Measurements from ENCODE around the gene COG3. TPM values are rescaled to one million over a fixed set of nuclear protein-coding genes. Genes with fewer than 3 reads are reported as not detected.

Gene COG3
- total and polyA plus RNA-seq, 10 donors = 12.3 to 99.2 (median 32.5) TPM

DNA sequence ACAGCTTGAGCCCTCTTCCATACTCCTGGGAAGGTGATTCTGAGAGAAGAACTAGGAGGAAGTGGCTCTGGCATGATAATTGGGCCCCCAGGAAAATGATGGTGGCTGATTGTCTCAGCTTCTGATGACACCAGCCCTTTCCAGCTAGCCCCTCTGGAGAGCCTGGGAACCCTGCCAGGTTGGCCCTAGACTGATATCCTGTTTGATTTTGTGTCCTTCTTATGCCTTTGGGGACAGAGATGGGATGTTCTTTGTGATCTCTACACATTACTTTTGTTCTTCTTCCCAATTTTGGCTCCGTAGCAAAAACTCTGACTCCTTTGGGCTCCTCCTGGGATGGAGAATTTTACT, 111.1 kb downstream of the COG3 start:
- intact Hi-C loops (cut with DNase I; ENCODE audit: low total_unique reads) = no loop called here
- H3K4me1 ChIP-seq = no peaks in the 10 kb centered on the region
- H3K9me3 ChIP-seq = no peaks in the 10 kb centered on the region
- WGBS, 5 donors = 73 to 94% (median 77%) methylated on average over 1 of the region's 1 CpG
- H3K27ac ChIP-seq = no peak overlapping the region
- peaks cover 0 to 19% (median 0%) of the 10 kb centered on the region in 7 donors for H3K27me3 ChIP-seq (replicated peaks in 1 of 7)
- no peak overlapping the region for H3K4me3 ChIP-seq
- TF ChIP-seq, protein P1, sequence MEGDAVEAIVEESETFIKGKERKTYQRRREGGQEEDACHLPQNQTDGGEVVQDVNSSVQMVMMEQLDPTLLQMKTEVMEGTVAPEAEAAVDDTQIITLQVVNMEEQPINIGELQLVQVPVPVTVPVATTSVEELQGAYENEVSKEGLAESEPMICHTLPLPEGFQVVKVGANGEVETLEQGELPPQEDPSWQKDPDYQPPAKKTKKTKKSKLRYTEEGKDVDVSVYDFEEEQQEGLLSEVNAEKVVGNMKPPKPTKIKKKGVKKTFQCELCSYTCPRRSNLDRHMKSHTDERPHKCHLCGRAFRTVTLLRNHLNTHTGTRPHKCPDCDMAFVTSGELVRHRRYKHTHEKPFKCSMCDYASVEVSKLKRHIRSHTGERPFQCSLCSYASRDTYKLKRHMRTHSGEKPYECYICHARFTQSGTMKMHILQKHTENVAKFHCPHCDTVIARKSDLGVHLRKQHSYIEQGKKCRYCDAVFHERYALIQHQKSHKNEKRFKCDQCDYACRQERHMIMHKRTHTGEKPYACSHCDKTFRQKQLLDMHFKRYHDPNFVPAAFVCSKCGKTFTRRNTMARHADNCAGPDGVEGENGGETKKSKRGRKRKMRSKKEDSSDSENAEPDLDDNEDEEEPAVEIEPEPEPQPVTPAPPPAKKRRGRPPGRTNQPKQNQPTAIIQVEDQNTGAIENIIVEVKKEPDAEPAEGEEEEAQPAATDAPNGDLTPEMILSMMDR (IDR thresholded peaks at IDR 0.05 in 8 of 11, conservative IDR thresholded peaks at IDR 0.05 in 3 of 11) = no peak
- no peak for TF ChIP-seq POLR2AphosphoS5 (IDR thresholded peaks at IDR 0.05)
- no peak for TF ChIP-seq POLR2A (IDR thresholded peaks at IDR 0.05)
- no peak for DNase-seq
- no peaks in the 10 kb centered on the region for H3K36me3 ChIP-seq

DNA sequence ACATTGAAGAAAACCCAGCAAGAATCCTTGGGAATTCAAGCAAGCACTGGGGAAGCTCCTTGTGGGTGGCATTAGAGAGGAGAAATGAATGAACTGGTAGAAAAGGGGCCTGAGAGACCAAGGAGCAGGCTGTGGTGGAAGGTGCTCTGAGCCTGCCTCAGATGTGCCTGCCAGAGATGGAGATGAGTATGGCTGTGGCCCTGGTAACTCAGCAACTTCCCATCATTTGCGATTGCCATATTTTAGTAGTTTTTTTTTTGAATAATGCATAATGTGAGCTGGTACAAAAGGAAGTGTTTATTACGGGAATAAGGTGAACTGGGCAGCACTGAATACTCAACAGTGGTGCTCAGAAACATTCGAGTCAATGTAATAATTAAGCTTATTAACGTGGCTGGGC, 111.7 kb downstream of the COG3 start:
- TF ChIP-seq, protein P1 (IDR thresholded peaks at IDR 0.05 in 8 of 11, conservative IDR thresholded peaks at IDR 0.05 in 3 of 11) = no peak
- no peak for TF ChIP-seq POLR2AphosphoS5 (IDR thresholded peaks at IDR 0.05)
- no peak for TF ChIP-seq POLR2A (IDR thresholded peaks at IDR 0.05)
- DNase-seq = no peak
- peaks cover 0 to 16% (median 0%) of the 10 kb centered on the region in 7 donors for H3K27me3 ChIP-seq (replicated peaks in 1 of 7)
- no peaks in the 10 kb centered on the region for H3K36me3 ChIP-seq
- H3K4me3 ChIP-seq = no peak overlapping the region
- H3K4me1 ChIP-seq = no peaks in the 10 kb centered on the region
- no peak overlapping the region for H3K27ac ChIP-seq
- intact Hi-C loops (cut with DNase I; ENCODE audit: low total_unique reads) = no loop called here
- no peaks in the 10 kb centered on the region for H3K9me3 ChIP-seq
- WGBS, 5 donors = 76 to 91% (median 88%) methylated on average over 4 of the region's 4 CpGs

DNA sequence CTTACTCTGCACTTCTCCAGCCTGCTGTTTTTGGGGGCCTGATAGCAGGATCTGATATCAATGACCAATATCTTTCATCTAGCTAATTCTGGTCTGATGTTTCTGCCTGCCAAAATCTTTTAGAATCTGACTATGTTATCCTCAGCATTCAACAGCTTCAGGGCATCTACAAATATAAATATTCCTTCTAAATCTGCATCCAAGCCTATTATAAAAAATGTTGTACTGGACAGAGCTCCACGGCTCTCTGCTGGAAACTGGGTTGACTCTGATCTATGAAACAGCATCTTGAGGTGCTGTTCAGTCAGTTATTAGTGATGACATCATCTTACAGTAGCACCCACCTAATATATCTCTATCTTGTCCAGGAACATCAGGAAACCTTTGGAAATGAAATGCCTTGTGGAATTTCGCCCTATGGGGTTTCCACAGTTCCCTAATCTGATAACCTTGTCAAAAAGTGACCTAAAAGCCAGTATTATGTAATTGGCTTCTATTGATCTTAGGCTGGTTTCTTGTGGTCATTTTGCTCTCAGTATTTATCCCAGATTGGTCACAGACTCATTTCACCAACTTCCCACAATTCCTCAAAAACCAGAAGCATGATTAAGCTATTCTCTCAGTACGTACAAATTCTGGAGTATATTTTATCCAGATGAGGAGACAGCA, 117.8 kb downstream of the COG3 start:
- Histone ChIP-seq H3K4me1 (no peaks in the 10 kb centered on the region), H3K27ac (no peak overlapping the region), H3K27me3 (replicated peaks in 1 of 7) (peaks cover 0 to 10% (median 0%) of the 10 kb centered on the region in 7 donors), H3K9me3 (no peaks in the 10 kb centered on the region), H3K36me3 (no peaks in the 10 kb centered on the region), H3K4me3 (no peak overlapping the region)
- TF ChIP-seq POLR2AphosphoS5 (IDR thresholded peaks at IDR 0.05) (no peak), POLR2A (IDR thresholded peaks at IDR 0.05) (no peak)
- TF ChIP-seq, protein P1 (IDR thresholded peaks at IDR 0.05 in 8 of 11, conservative IDR thresholded peaks at IDR 0.05 in 3 of 11) = no peak
- intact Hi-C loops (cut with DNase I; ENCODE audit: low total_unique reads) = no loop called here
- 53 to 79% (median 67%) methylated on average over 3 of the region's 3 CpGs for WGBS, 5 donors
- DNase-seq = no peak

DNA sequence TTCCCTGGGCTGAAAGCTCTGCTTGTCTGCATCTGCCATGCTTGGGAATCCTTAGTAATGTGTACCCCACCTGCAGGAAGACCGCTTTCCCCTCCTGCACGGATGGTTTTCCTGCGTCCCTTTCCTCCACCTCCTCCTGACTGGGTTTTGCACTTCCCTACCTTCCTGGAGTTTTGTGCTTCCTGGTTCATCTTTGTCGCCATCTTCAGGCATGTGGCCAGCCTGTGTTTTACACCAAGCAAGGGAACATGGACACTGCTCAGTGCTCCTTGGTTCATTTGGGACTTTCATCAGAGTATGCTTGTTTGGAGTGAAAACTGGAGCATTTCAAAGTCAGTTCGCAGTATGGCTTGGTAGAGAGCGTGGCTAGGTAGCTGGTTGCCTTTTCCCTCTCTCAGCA, 120.1 kb downstream of the COG3 start:
- Histone ChIP-seq H3K4me1 (no peaks in the 10 kb centered on the region), H3K27ac (no peak overlapping the region), H3K27me3 (replicated peaks in 1 of 7) (peaks cover 0 to 5% (median 0%) of the 10 kb centered on the region in 7 donors), H3K9me3 (no peaks in the 10 kb centered on the region), H3K36me3 (no peaks in the 10 kb centered on the region), H3K4me3 (no peak overlapping the region)
- intact Hi-C loops (cut with DNase I; ENCODE audit: low total_unique reads) = no loop called here
- DNase-seq = no peak
- TF ChIP-seq, protein P1 (IDR thresholded peaks at IDR 0.05 in 8 of 11, conservative IDR thresholded peaks at IDR 0.05 in 3 of 11) = no peak
- no peak for TF ChIP-seq POLR2A (IDR thresholded peaks at IDR 0.05)
- TF ChIP-seq POLR2AphosphoS5 (IDR thresholded peaks at IDR 0.05) = no peak
- WGBS, 5 donors = 80 to 87% (median 84%) methylated on average over 6 of the region's 6 CpGs

Small RNA genes lying within 50 kb of the gene (small RNA-seq; reads per million reads assigned to genes)
- gene RNA5SP27 (0 reads per million in 4 donors), gene TIMM9P3 (0 reads per million in 4 donors)

Other genes with a start within 250 kb of the COG3 start
- gene TPT1, start 123.8 kb upstream of the COG3 start, total RNA-seq = 1,000 to 10,000 TPM; 2,558 to 4,574 (median 2,990) TPM
- over 10,000 TPM in 2 of 3 donors, 1,000 to 10,000 TPM in 1; 9,869 to 10,629 (median 10,206) TPM for gene TPT1, start 123.8 kb upstream of the COG3 start, polyA plus RNA-seq
- gene SLC25A30, start 46.6 kb upstream of the COG3 start, total RNA-seq = 10 to 100 TPM; 16.6 to 31.9 (median 23.5) TPM
- gene SLC25A30, start 46.6 kb upstream of the COG3 start, polyA plus RNA-seq = 10 to 100 TPM in 1 of 3 donors, 1 to 10 TPM in 2; 5.9 to 14.8 (median 6.7) TPM
- gene ERICH6B, start 150.8 kb downstream of the COG3 start, total RNA-seq = not detected
- not detected for gene ERICH6B, start 150.8 kb downstream of the COG3 start, polyA plus RNA-seq
- under 1 TPM in 1 of 7 donors, not detected in 6; 0.61 TPM for gene CBY2, start 237.4 kb downstream of the COG3 start, total RNA-seq
- not detected for gene CBY2, start 237.4 kb downstream of the COG3 start, polyA plus RNA-seq